ENCODE measurements around the gene ASPG.

GRCh38 chr14:104099096-104100041 is 13.9 kb downstream of the ASPG start:
- TF ChIP-seq CTCF (IDR thresholded peaks at IDR 0.05; ENCODE audit: poor library complexity) (no peak), EZH2 (IDR thresholded peaks at IDR 0.05; ENCODE audit: borderline replicate concordance) (no peak), EZH2phosphoT487 (IDR thresholded peaks at IDR 0.05; ENCODE audit: low read depth, severe bottlenecking, unreplicated experiment) (no peak)

All from hepatocyte (in vitro differentiated cells).